H1 (cell line): ENCODE results near the gene SPSB2. TPM values are rescaled to one million over a fixed set of nuclear protein-coding genes. Genes with fewer than 3 reads are reported as not detected.

Experiments used
- polyA plus RNA-seq, 7 experiments: library from polyadenylated mRNA; depleted of rRNA in 3 of 7; stranded (reverse) in 5 of 7; unstranded in 2 of 7; fragments of >200 nt in 5 of 7; fragments of 200-250 nt in 2 of 7; gene quantifications; 1 replicate in 5 of 7; 2 replicates in 1 of 7; 4 replicates in 1 of 7; pipeline versions ENCODE4 v1.2.1 to v1.2.3, GENCODE V29; 2011 to 2013; ENCODE audit warnings: missing spikeins in 2 of 7, mixed read lengths in 2 of 7
- total RNA-seq: library from RNA; stranded (reverse); fragmentation: NEBNext Ultra II Directional; extraction: Animal tissue kit (Norgen Biotek cat#: 25700); gene quantifications from 2 replicates; pipeline ENCODE4 v1.2.1, GENCODE V29; 2021

Gene SPSB2
- total and polyA plus RNA-seq, 2 of the 8 experiments (the other 6 are each of a cell fraction or from before 2014, with no cell fraction given), result 13.0 to 23.2 TPM

Other genes with a start within 250 kb of the SPSB2 start
- gene LPAR5, start 237.3 kb downstream of the SPSB2 start, total RNA-seq, result 0.22 and 0.23 TPM in 2 replicates
- 0.24 and 0.63 TPM in 2 replicates for gene LPAR5, start 237.3 kb downstream of the SPSB2 start, polyA plus RNA-seq (2011; rRNA removed)
- 0.80 and 1.2 TPM in 2 replicates for gene ACRBP, start 225.9 kb downstream of the SPSB2 start, total RNA-seq
- gene ACRBP, start 225.9 kb downstream of the SPSB2 start, polyA plus RNA-seq (2011; rRNA removed), result 5.2 and 8.9 TPM in 2 replicates
- gene ING4, start 210.2 kb downstream of the SPSB2 start, total RNA-seq, result 21.7 and 22.9 TPM in 2 replicates
- gene ING4, start 210.2 kb downstream of the SPSB2 start, polyA plus RNA-seq (2011; rRNA removed), result 28.6 and 29.3 TPM in 2 replicates
- 59.6 and 60.1 TPM in 2 replicates for gene ZNF384, start 183.9 kb downstream of the SPSB2 start, total RNA-seq
- gene ZNF384, start 183.9 kb downstream of the SPSB2 start, polyA plus RNA-seq (2011; rRNA removed), result 59.0 and 75.1 TPM in 2 replicates
- gene PIANP, start 172.5 kb downstream of the SPSB2 start, total RNA-seq, result 9.8 and 15.3 TPM in 2 replicates
- gene PIANP, start 172.5 kb downstream of the SPSB2 start, polyA plus RNA-seq (2011; rRNA removed), result 6.3 and 13.3 TPM in 2 replicates
- gene COPS7A, start 149.3 kb downstream of the SPSB2 start, total RNA-seq, result 43.3 and 44.5 TPM in 2 replicates
- 95.9 and 98.4 TPM in 2 replicates for gene COPS7A, start 149.3 kb downstream of the SPSB2 start, polyA plus RNA-seq (2011; rRNA removed)
- 229 and 232 TPM in 2 replicates for gene MLF2, start 120.2 kb downstream of the SPSB2 start, total RNA-seq
- gene MLF2, start 120.2 kb downstream of the SPSB2 start, polyA plus RNA-seq (2011; rRNA removed), result 401 and 443 TPM in 2 replicates
- 444 and 486 TPM in 2 replicates for gene PTMS, start 106.9 kb downstream of the SPSB2 start, total RNA-seq
- gene PTMS, start 106.9 kb downstream of the SPSB2 start, polyA plus RNA-seq (2011; rRNA removed), result 553 and 999 TPM in 2 replicates
- gene LAG3, start 100.8 kb downstream of the SPSB2 start, total RNA-seq, result 2.8 and 3.1 TPM in 2 replicates
- gene LAG3, start 100.8 kb downstream of the SPSB2 start, polyA plus RNA-seq (2011; rRNA removed), result 1.1 and 2.5 TPM in 2 replicates
- 3.2 and 3.4 TPM in 2 replicates for gene CD4, start 83.8 kb downstream of the SPSB2 start, total RNA-seq
- 5.1 and 5.6 TPM in 2 replicates for gene CD4, start 83.8 kb downstream of the SPSB2 start, polyA plus RNA-seq (2011; rRNA removed)
- 8.6 and 8.8 TPM in 2 replicates for gene GPR162, start 51.5 kb downstream of the SPSB2 start, total RNA-seq
- 7.3 and 9.5 TPM in 2 replicates for gene GPR162, start 51.5 kb downstream of the SPSB2 start, polyA plus RNA-seq (2011; rRNA removed)
- gene P3H3, start 44.9 kb downstream of the SPSB2 start, total RNA-seq, result 42.4 and 43.5 TPM in 2 replicates
- gene P3H3, start 44.9 kb downstream of the SPSB2 start, polyA plus RNA-seq (2011; rRNA removed), result 22.9 and 40.9 TPM in 2 replicates
- 9.0 and 9.9 TPM in 2 replicates for gene GNB3, start 32.4 kb downstream of the SPSB2 start, total RNA-seq
- 9.9 and 13.9 TPM in 2 replicates for gene GNB3, start 32.4 kb downstream of the SPSB2 start, polyA plus RNA-seq (2011; rRNA removed)
- 47.4 and 47.7 TPM in 2 replicates for gene CDCA3, start 22.0 kb downstream of the SPSB2 start, total RNA-seq
- 71.2 and 77.0 TPM in 2 replicates for gene CDCA3, start 22.0 kb downstream of the SPSB2 start, polyA plus RNA-seq (2011; rRNA removed)
- 148 and 159 TPM in 2 replicates for gene USP5, start 21.2 kb downstream of the SPSB2 start, total RNA-seq
- gene USP5, start 21.2 kb downstream of the SPSB2 start, polyA plus RNA-seq (2011; rRNA removed), result 66.5 and 83.9 TPM in 2 replicates
- 902 and 910 TPM in 2 replicates for gene TPI1, start 5.8 kb downstream of the SPSB2 start, total RNA-seq
- gene TPI1, start 5.8 kb downstream of the SPSB2 start, polyA plus RNA-seq (2011; rRNA removed), result 2,591 and 3,018 TPM in 2 replicates
- 2.5 and 2.9 TPM in 2 replicates for gene LRRC23, start 31.5 kb upstream of the SPSB2 start, total RNA-seq
- 3.5 and 3.6 TPM in 2 replicates for gene LRRC23, start 31.5 kb upstream of the SPSB2 start, polyA plus RNA-seq (2011; rRNA removed)
- 90.9 and 92.4 TPM in 2 replicates for gene ENO2, start 41.3 kb upstream of the SPSB2 start, total RNA-seq
- gene ENO2, start 41.3 kb upstream of the SPSB2 start, polyA plus RNA-seq (2011; rRNA removed), result 102 and 126 TPM in 2 replicates
- 69.6 and 73.4 TPM in 2 replicates for gene ATN1, start 54.7 kb upstream of the SPSB2 start, total RNA-seq
- 20.6 and 43.0 TPM in 2 replicates for gene ATN1, start 54.7 kb upstream of the SPSB2 start, polyA plus RNA-seq (2011; rRNA removed)
- gene RNU7-1, start 70.5 kb upstream of the SPSB2 start, total RNA-seq, result not detected in 2 replicates
- gene RNU7-1, start 70.5 kb upstream of the SPSB2 start, polyA plus RNA-seq (2011; rRNA removed), result not detected in 2 replicates
- 174 and 185 TPM in 2 replicates for gene C12orf57, start 70.7 kb upstream of the SPSB2 start, total RNA-seq
- gene C12orf57, start 70.7 kb upstream of the SPSB2 start, polyA plus RNA-seq (2011; rRNA removed), result 993 and 1,124 TPM in 2 replicates
- 25.7 and 28.4 TPM in 2 replicates for gene PTPN6, start 78.1 kb upstream of the SPSB2 start, total RNA-seq
- gene PTPN6, start 78.1 kb upstream of the SPSB2 start, polyA plus RNA-seq (2011; rRNA removed), result 16.3 and 22.6 TPM in 2 replicates
- 360 and 368 TPM in 2 replicates for gene PHB2, start 97.4 kb upstream of the SPSB2 start, total RNA-seq
- gene PHB2, start 97.4 kb upstream of the SPSB2 start, polyA plus RNA-seq (2011; rRNA removed), result 579 and 626 TPM in 2 replicates
- 82.9 and 84.2 TPM in 2 replicates for gene EMG1, start 97.6 kb upstream of the SPSB2 start, total RNA-seq
- gene EMG1, start 97.6 kb upstream of the SPSB2 start, polyA plus RNA-seq (2011; rRNA removed), result 54.3 and 64.3 TPM in 2 replicates
- 55.2 and 55.8 TPM in 2 replicates for gene LPCAT3, start 145.2 kb upstream of the SPSB2 start, total RNA-seq
- gene LPCAT3, start 145.2 kb upstream of the SPSB2 start, polyA plus RNA-seq (2011; rRNA removed), result 69.5 and 70.4 TPM in 2 replicates
- gene C1S, start 187.4 kb upstream of the SPSB2 start, total RNA-seq, result 5.0 and 7.3 TPM in 2 replicates
- gene C1S, start 187.4 kb upstream of the SPSB2 start, polyA plus RNA-seq (2011; rRNA removed), result 3.5 and 4.4 TPM in 2 replicates
- 6.9 and 7.7 TPM in 2 replicates for gene C1R, start 219.1 kb upstream of the SPSB2 start, total RNA-seq
- 16.3 and 19.3 TPM in 2 replicates for gene C1R, start 219.1 kb upstream of the SPSB2 start, polyA plus RNA-seq (2011; rRNA removed)
- gene C1RL, start 235.9 kb upstream of the SPSB2 start, total RNA-seq, result 11.4 and 14.7 TPM in 2 replicates
- gene C1RL, start 235.9 kb upstream of the SPSB2 start, polyA plus RNA-seq (2011; rRNA removed), result 15.5 and 16.7 TPM in 2 replicates